Measurements from ENCODE around the gene TUBA1B.

- TF ChIP-seq ZNF589 (CRISPR knock-in tag; conservative IDR thresholded peaks at IDR 0.05) (no peak), CTCF (CRISPR knock-in tag; IDR thresholded peaks at IDR 0.05) (no peak), POLR2AphosphoS5 (IDR thresholded peaks at IDR 0.05; ENCODE audit: low read depth, low read length) (no peak), SAP130 (CRISPR knock-in tag; IDR thresholded peaks at IDR 0.05; ENCODE audit: low read depth) (no peak), ZNF24 (IDR thresholded peaks at IDR 0.05) (no peak), IKZF1 (IDR thresholded peaks at IDR 0.05) (no peak), PCBP2 (optimal IDR thresholded peaks at IDR 0.05; ENCODE audit: low read depth, low read length, poor library complexity, severe bottlenecking) (no peak), SP2 (CRISPR knock-in tag; IDR thresholded peaks at IDR 0.05) (no peak), KLF11 (CRISPR knock-in tag; IDR thresholded peaks at IDR 0.05) (no peak), ZNF766 (CRISPR knock-in tag; IDR thresholded peaks at IDR 0.05; ENCODE audit: borderline replicate concordance) (no peak), TFE3 (CRISPR knock-in tag; IDR thresholded peaks at IDR 0.05) (no peak)
Measured at GRCh38 chr12:49144384-49144783, 13.2 kb upstream of the TUBA1B start.
